Spleen (tissue), 11 donors: Measurements from ENCODE around the gene PIGR. TPM values are rescaled to one million over a fixed set of nuclear protein-coding genes. Genes with fewer than 3 reads are reported as not detected.
A peak's percentile ranks its signal among the peaks of the same experiment; 100 is the strongest.

Experiments
- DNase-seq: peaks from one replicate; pipeline ENCODE4 v3.0.0-alpha.2; 2020
- H3K27ac ChIP-seq, 8 donors: fragments of 200-600 bp; sonication (generic) in 7 of 8; 1 replicate in 4 of 8; 2 replicates in 4 of 8; pipeline versions ENCODE4 v1.5.0 to v1.8.0; 2016 to 2021; ENCODE audit warnings: inconsistent platforms in 4 of 8, mild to moderate bottlenecking in 4 of 8, moderate library complexity in 1 of 8
- H3K27me3 ChIP-seq, 7 donors: fragments of 200-600 bp; sonication (generic) in 6 of 7; replicated peaks in 1 of 7; 1 replicate in 4 of 7; 2 replicates in 3 of 7; pipeline versions ENCODE4 v1.5.0 to v1.8.0; 2016 to 2021; ENCODE audit warnings: inconsistent platforms in 3 of 7, mild to moderate bottlenecking in 1 of 7
- H3K36me3 ChIP-seq, 6 donors: fragments of 200-600 bp; sonication (generic) in 5 of 6; 1 replicate in 4 of 6; 2 replicates in 2 of 6; pipeline versions ENCODE4 v1.5.0 to v1.8.0; 2016 to 2021; ENCODE audit warnings: inconsistent platforms in 2 of 6
- H3K4me1 ChIP-seq, 6 donors: fragments of 200-600 bp; sonication (generic) in 5 of 6; 1 replicate in 3 of 6; 2 replicates in 3 of 6; pipeline versions ENCODE4 v1.5.0 to v1.8.0; 2016 to 2021; ENCODE audit warnings: inconsistent platforms in 3 of 6
- H3K4me3 ChIP-seq, 8 donors: fragments of 200-600 bp; sonication (generic) in 7 of 8; 1 replicate in 4 of 8; 2 replicates in 4 of 8; pipeline versions ENCODE4 v1.5.0 to v1.8.0; 2016 to 2021; ENCODE audit warnings: inconsistent platforms in 4 of 8, mild to moderate bottlenecking in 4 of 8, moderate library complexity in 2 of 8
- H3K9me3 ChIP-seq, 8 donors: fragments of 200-600 bp; sonication (generic) in 7 of 8; 1 replicate in 4 of 8; 2 replicates in 4 of 8; pipeline versions ENCODE4 v1.5.0 to v1.8.0; 2016 to 2021; ENCODE audit warnings: inconsistent platforms in 4 of 8
- POLR2A ChIP-seq, 3 donors: fragments of 450-650 bp; IDR thresholded peaks; one replicate each; pipeline ENCODE4 v1.5.1; 2017; ENCODE audit warnings: antibody characterized with exemption in 3 of 3, mild to moderate bottlenecking in 1 of 3
- POLR2AphosphoS5 ChIP-seq, 3 donors: sonication (generic); formaldehyde crosslinking; IDR thresholded peaks; one replicate each; pipeline ENCODE4 v1.5.1; 2017; ENCODE audit warnings: antibody characterized with exemption in 3 of 3
- whole genome bisulfite sequencing, 5 donors: extraction: QIAGEN DNeasy Blood & Tissue Kit in 3 of 5; methylation state at CpG; one replicate each; pipeline versions ENCODE4 v1.1.5 to v1.1.7; 2013 to 2018; 5-methylcytosine and 5-hydroxymethylcytosine counted together
- intact Hi-C: fragments of 100-400 bp; cut with DNase I; formaldehyde crosslinking; loops from one replicate; pipeline ENCODE4 v1.15.0; 2023; ENCODE audit warnings: low total_unique reads
- polyA plus RNA-seq, 3 donors: library from polyadenylated mRNA; stranded (reverse); fragments of 200-250 nt; gene quantifications; one replicate each; pipeline ENCODE4 v1.2.1, GENCODE V29; 2013
- total RNA-seq, 7 donors: library from RNA; depleted of rRNA in 3 of 7; stranded (reverse); fragments of >200 nt in 3 of 7; fragmentation: NEBNext Ultra II Directional in 4 of 7; extraction: Animal tissue kit (Norgen Biotek cat#: 25700) in 4 of 7; gene quantifications; one replicate each; pipeline versions ENCODE4 v1.1.0 to v1.2.1, GENCODE V29; 2016 to 2021
- TF ChIP-seq, protein P1 (sequence below), 11 experiments: fragments of 200-600 bp in 7 of 11; fragments of 450-650 bp in 4 of 11; sonication (generic) in 4 of 11; IDR thresholded peaks in 8 of 11; conservative IDR thresholded peaks in 3 of 11; 1 replicate in 7 of 11; 2 replicates in 4 of 11; pipeline versions ENCODE4 v1.4.0 to v1.8.0; 2016 to 2021; ENCODE audit warnings: antibody characterized with exemption in 11 of 11, inconsistent platforms in 4 of 11, mild to moderate bottlenecking in 1 of 11
- donor health status: healthy with polysubstance abuse.
- donor health status: DM: no; HTN: no; CAD: no; lungs with moderate emphysema.
- donor health status: DM: no; HTN: no; CAD: no.
- donor health status: Bipolar disorder and iron deficiency.
- donor health status: healthy.
- donor health status: DM: no; HTN: no; CAD: no.
- donor health status: DM: yes; HTN: yes; CAD: no.

Gene PIGR
- total and polyA plus RNA-seq, 10 donors, result 0.13 to 1.7 (median 0.89) TPM

DNA sequence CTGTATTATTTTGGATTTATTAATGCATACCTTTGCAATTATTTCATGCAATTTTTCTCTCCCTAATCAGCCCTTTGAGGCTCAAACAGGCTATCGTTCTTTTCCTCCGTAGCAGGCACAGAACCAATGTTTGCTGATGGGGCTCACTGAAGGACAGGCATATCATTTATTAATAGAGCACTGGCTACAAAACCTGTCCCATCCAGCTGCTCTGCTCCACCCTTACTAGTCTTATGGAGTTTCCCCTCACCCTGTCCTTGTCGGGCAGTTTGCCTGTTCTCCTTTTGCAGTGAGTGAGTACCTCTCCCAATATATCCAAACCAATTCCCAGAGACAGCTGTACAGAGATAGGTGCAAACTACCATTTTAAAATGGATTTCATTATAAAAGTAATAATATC lies 40.6 kb upstream of the PIGR start:
- H3K9me3 ChIP-seq, result no peaks in the 10 kb centered on the region
- H3K4me3 ChIP-seq, result no peak overlapping the region
- intact Hi-C loops, result loop anchor here (10.0 kb wide), 2 partner anchors 262 to 352 kb away; partner anchors contain the start of gene DYRK3
- no peaks in the 10 kb centered on the region for H3K4me1 ChIP-seq
- H3K27ac ChIP-seq, result no peak overlapping the region
- DNase-seq, result no peak
- 89 to 95% (median 93%) methylated on average over 3 of the region's 3 CpGs for WGBS, 5 donors
- H3K36me3 ChIP-seq, result no peaks in the 10 kb centered on the region
- TF ChIP-seq POLR2AphosphoS5 (IDR thresholded peaks at IDR 0.05) (no peak), POLR2A (IDR thresholded peaks at IDR 0.05) (no peak)
- TF ChIP-seq, protein P1, sequence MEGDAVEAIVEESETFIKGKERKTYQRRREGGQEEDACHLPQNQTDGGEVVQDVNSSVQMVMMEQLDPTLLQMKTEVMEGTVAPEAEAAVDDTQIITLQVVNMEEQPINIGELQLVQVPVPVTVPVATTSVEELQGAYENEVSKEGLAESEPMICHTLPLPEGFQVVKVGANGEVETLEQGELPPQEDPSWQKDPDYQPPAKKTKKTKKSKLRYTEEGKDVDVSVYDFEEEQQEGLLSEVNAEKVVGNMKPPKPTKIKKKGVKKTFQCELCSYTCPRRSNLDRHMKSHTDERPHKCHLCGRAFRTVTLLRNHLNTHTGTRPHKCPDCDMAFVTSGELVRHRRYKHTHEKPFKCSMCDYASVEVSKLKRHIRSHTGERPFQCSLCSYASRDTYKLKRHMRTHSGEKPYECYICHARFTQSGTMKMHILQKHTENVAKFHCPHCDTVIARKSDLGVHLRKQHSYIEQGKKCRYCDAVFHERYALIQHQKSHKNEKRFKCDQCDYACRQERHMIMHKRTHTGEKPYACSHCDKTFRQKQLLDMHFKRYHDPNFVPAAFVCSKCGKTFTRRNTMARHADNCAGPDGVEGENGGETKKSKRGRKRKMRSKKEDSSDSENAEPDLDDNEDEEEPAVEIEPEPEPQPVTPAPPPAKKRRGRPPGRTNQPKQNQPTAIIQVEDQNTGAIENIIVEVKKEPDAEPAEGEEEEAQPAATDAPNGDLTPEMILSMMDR (IDR thresholded peaks at IDR 0.05 in 8 of 11, conservative IDR thresholded peaks at IDR 0.05 in 3 of 11), result no peak
- peaks cover 0 to 12% (median 0%) of the 10 kb centered on the region in 7 donors for H3K27me3 ChIP-seq

DNA sequence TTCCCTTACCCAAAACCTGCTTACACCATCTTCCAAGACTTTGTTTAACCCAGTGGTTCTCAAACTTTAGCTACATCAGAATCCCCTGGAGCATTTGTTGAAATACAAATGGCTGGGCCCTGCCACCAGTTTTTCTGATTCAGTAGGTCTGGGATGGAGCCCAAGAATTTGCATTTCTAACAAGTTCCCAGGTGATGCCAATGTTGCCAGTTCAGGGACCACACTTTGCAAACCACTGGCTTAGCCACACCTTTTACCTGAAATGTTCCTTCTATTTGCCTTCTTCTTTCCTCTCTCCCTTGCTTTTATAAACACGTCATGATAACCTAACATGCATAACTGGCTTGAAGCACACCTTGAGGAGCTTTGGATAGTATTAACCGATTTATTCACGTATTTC lies 40.1 kb upstream of the PIGR start:
- Histone ChIP-seq H3K27ac (no peak overlapping the region), H3K9me3 (no peaks in the 10 kb centered on the region), H3K4me3 (no peak overlapping the region), H3K36me3 (no peaks in the 10 kb centered on the region), H3K27me3 (peaks cover 0 to 12% (median 0%) of the 10 kb centered on the region in 7 donors), H3K4me1 (no peaks in the 10 kb centered on the region)
- TF ChIP-seq POLR2A (IDR thresholded peaks at IDR 0.05), result no peak
- no peak for TF ChIP-seq POLR2AphosphoS5 (IDR thresholded peaks at IDR 0.05)
- TF ChIP-seq, protein P1 (IDR thresholded peaks at IDR 0.05 in 8 of 11, conservative IDR thresholded peaks at IDR 0.05 in 3 of 11), result no peak
- intact Hi-C loops, result loop anchor here (10.0 kb wide), 2 partner anchors 262 to 352 kb away; partner anchors contain the start of gene DYRK3
- DNase-seq, result no peak
- WGBS, 5 donors, result 81 to 89% (median 87%) methylated on average over 3 of the region's 3 CpGs

DNA sequence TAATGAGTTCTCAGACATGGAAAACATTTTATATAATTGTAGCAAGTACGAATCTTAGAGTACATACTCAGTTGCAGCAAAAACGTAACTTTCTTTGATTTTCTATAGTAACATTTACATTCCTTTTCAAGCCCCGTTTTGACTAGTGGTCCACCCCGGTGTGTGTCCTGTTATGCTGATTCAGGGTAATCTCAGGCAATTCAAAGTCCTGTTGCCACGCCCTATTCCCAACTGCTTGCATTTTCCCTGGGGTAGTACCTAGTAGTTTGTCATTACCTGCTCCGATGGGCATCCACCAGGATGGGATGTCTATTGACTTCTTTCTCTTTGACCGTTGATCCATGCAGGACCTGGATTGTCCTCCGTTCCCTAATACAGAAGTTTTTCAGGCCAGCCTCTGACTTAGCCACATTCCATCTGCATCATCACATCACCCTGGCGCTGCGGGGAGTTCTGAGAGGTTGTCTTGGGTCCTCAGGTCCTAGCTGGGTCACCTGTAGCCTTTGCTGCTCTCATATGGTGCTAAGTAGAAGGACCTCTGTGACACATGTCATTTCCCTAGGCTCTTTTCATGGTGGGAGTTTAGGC lies 39.0 kb upstream of the PIGR start:
- intact Hi-C loops, result loop anchor here (10.0 kb wide), 2 partner anchors 260 to 350 kb away; partner anchors contain the start of gene DYRK3
- no peak for TF ChIP-seq POLR2A (IDR thresholded peaks at IDR 0.05)
- no peak for TF ChIP-seq POLR2AphosphoS5 (IDR thresholded peaks at IDR 0.05)
- TF ChIP-seq, protein P1 (IDR thresholded peaks at IDR 0.05 in 8 of 11, conservative IDR thresholded peaks at IDR 0.05 in 3 of 11), result no peak
- 70 to 86% (median 80%) methylated on average over 10 of the region's 10 CpGs for WGBS, 5 donors
- Histone ChIP-seq H3K9me3 (no peaks in the 10 kb centered on the region), H3K27me3 (peaks cover 0 to 12% (median 0%) of the 10 kb centered on the region in 7 donors), H3K4me3 (no peak overlapping the region), H3K4me1 (no peaks in the 10 kb centered on the region), H3K36me3 (no peaks in the 10 kb centered on the region), H3K27ac (no peak overlapping the region)
- DNase-seq, result no peak

DNA sequence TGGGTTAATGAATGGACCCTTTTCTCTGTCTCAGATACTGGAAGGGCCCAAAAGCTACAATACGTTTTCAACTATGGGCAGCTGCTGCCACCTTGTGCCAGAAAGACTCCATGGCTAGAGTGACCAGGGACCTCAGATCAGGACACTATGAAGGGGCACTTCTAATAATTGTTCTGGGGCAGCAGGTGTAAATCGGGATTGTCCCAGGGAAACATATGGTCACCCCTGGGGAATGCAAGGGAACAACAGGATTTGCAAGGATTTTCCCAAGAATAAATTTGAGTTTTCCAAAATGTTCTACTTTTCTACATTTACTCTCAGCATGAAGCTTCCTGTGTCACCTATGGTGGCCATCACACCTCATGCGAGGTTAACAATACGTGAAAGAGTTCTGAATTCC lies 36.0 kb upstream of the PIGR start:
- WGBS, 5 donors, result 26 to 41% (median 31%) methylated on average over 4 of the region's 4 CpGs
- no peaks in the 10 kb centered on the region for H3K4me1 ChIP-seq
- H3K36me3 ChIP-seq, result no peaks in the 10 kb centered on the region
- DNase-seq, result no peak
- TF ChIP-seq POLR2A (IDR thresholded peaks at IDR 0.05), result no peak
- TF ChIP-seq, protein P1 (IDR thresholded peaks at IDR 0.05 in 8 of 11, conservative IDR thresholded peaks at IDR 0.05 in 3 of 11), result peak; percentile 49 to 81 (median 72)
- peaks cover 0 to 12% (median 0%) of the 10 kb centered on the region in 7 donors for H3K27me3 ChIP-seq
- no peak overlapping the region for H3K4me3 ChIP-seq
- intact Hi-C loops, result loop anchor here (10.0 kb wide), 2 partner anchors 257 to 347 kb away; partner anchors contain the start of gene DYRK3
- H3K9me3 ChIP-seq, result no peaks in the 10 kb centered on the region
- no peak overlapping the region for H3K27ac ChIP-seq
